Gastrocnemius medialis (tissue), 4 donors: ENCODE measurements around the gene ACAD9.

ENCODE experiments used
- POLR2A ChIP-seq, 2 donors: fragments of 450-650 bp; IDR thresholded peaks; one replicate each; pipeline ENCODE4 v1.6.1; 2017; ENCODE audit warnings: antibody characterized with exemption in 2 of 2, mild to moderate bottlenecking in 2 of 2, moderate library complexity in 2 of 2
- TF ChIP-seq, protein P1 (sequence below), 5 experiments: fragments of 450-650 bp in 3 of 5; fragments of 200-600 bp in 2 of 5; sonication (generic) in 2 of 5; IDR thresholded peaks in 4 of 5; conservative IDR thresholded peaks in 1 of 5; 1 replicate in 4 of 5; 2 replicates in 1 of 5; pipeline ENCODE4 v1.5.1; 2016 to 2019; ENCODE audit warnings: antibody characterized with exemption in 5 of 5, mild to moderate bottlenecking in 3 of 5, moderate library complexity in 3 of 5

DNA sequence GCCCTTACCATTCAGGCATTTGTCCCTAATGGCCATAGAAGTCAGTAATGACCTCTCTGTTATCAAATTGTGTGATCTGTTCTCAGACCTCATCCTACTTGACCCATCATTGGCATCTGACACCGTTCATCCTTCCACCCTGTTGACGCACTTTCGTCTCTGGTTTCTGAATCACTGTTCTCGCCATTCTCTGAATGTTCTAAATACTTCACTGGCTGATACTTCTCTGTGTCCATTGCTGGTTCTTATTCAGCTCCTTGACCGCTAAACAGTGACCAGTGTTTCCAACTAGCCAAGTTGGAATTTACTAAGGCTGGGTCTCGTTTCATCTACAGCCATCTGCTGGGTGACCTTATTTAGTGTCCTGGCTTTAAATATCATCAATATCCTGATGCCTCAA, 2.2 kb downstream of the ACAD9 start:
- TF ChIP-seq, protein P1, sequence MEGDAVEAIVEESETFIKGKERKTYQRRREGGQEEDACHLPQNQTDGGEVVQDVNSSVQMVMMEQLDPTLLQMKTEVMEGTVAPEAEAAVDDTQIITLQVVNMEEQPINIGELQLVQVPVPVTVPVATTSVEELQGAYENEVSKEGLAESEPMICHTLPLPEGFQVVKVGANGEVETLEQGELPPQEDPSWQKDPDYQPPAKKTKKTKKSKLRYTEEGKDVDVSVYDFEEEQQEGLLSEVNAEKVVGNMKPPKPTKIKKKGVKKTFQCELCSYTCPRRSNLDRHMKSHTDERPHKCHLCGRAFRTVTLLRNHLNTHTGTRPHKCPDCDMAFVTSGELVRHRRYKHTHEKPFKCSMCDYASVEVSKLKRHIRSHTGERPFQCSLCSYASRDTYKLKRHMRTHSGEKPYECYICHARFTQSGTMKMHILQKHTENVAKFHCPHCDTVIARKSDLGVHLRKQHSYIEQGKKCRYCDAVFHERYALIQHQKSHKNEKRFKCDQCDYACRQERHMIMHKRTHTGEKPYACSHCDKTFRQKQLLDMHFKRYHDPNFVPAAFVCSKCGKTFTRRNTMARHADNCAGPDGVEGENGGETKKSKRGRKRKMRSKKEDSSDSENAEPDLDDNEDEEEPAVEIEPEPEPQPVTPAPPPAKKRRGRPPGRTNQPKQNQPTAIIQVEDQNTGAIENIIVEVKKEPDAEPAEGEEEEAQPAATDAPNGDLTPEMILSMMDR (IDR thresholded peaks at IDR 0.05 in 4 of 5, conservative IDR thresholded peaks at IDR 0.05 in 1 of 5), result no peak
- TF ChIP-seq POLR2A (IDR thresholded peaks at IDR 0.05), result no peak
